HCT116 (cell line): ENCODE measurements around the gene RUFY2. TPM values are rescaled to one million over a fixed set of nuclear protein-coding genes. Genes with fewer than 3 reads are reported as not detected.

ENCODE experiments used
- ATAC-seq: fragments of 200-7000 bp; cut with Tn5 transposase; 2 replicates; pipeline ENCODE4 v1.9.1; 2020; ENCODE audit warnings: mild to moderate bottlenecking, moderate library complexity
- BruUV-seq: library from RNA; stranded (reverse); fragments of 400-500 nt; replicated peaks from 2 replicates; lab custom pipeline; 2021; lab: Mats Ljungman, UMichigan
- CTCF ChIA-PET: fragments of 300-600 bp; sonication (Branson Sonifier 250); formaldehyde crosslinking; loops from one replicate; lab custom pipeline; 2021; ENCODE audit warnings: antibody characterized with exemption; lab: Charles Lee
- POLR2A ChIA-PET: fragments of 300-600, 350-600 bp; sonication (Branson Sonifier 250); formaldehyde crosslinking; loops from one replicate; lab custom pipeline; 2021; ENCODE audit warnings: antibody characterized with exemption; lab: Charles Lee
- RAD21 ChIA-PET, 2 experiments: fragments of 300-600 bp; sonication (Branson Sonifier 250); formaldehyde crosslinking; loops; one replicate each; lab custom pipeline; 2023; ENCODE audit warnings: low total read pairs in 2 of 2; ENCODE audit not compliant: uncharacterized antibody in 2 of 2, unreplicated experiment in 2 of 2, low non-redundant PET in 1 of 2; lab: Charles Lee
- DNase-seq: peaks from one replicate; pipeline ENCODE4 v3.0.0-alpha.2; 2010; ENCODE audit warnings: low read depth, low spot score
- H2AFZ ChIP-seq: fragments of 200-600 bp; shearing (Covaris generic), sonication (generic); 2 replicates; pipeline ENCODE4 v1.6.1; 2017; ENCODE audit warnings: low read depth, mixed run types, mixed read lengths, antibody characterized with exemption, low read length; ENCODE audit not compliant: poor library complexity, severe bottlenecking
- H3K27ac ChIP-seq: 2 replicates; pipeline ENCODE4 v1.5.1; 2012; ENCODE audit warnings: low read depth, low read length
- H3K27me3 ChIP-seq: fragments of 200-600 bp; sonication (generic); 2 replicates; pipeline ENCODE4 v1.6.1; 2016; ENCODE audit warnings: mixed run types, low read length, mixed read lengths; ENCODE audit not compliant: insufficient read depth
- H3K36me3 ChIP-seq, 2 experiments: fragments of 200-500 bp in 1 of 2; fragments of 200-600 bp in 1 of 2; sonication (Bioruptor generic) in 1 of 2; sonication (generic) in 1 of 2; 2 replicates each; pipeline versions ENCODE4 v1.5.1 to v1.6.1; 2014 to 2016; ENCODE audit warnings: low read length in 2 of 2, inconsistent platforms in 1 of 2, mixed read lengths in 1 of 2, mixed run types in 1 of 2; ENCODE audit not compliant: insufficient read depth in 2 of 2, control insufficient read depth in 1 of 2
- H3K4me1 ChIP-seq, 2 experiments: fragments of 200-600 bp in 1 of 2; sonication (generic) in 1 of 2; 2 replicates each; pipeline versions ENCODE4 v1.5.1 to v1.6.1; 2012 to 2017; ENCODE audit warnings: low read length in 2 of 2, inconsistent platforms in 1 of 2, mild to moderate bottlenecking in 1 of 2, mixed read lengths in 1 of 2, mixed run types in 1 of 2, moderate library complexity in 1 of 2; ENCODE audit not compliant: insufficient read depth in 2 of 2, control insufficient read depth in 1 of 2
- H3K4me2 ChIP-seq: fragments of 200-600 bp; sonication (generic); 2 replicates; pipeline ENCODE4 v1.6.1; 2017; ENCODE audit warnings: mixed run types, low read length, mixed read lengths
- H3K4me3 ChIP-seq, 2 experiments: fragments of 200-600 bp in 1 of 2; sonication (generic) in 1 of 2; replicated peaks in 1 of 2; 2 replicates each; pipeline ENCODE4 v1.5.1; 2011 to 2016; ENCODE audit warnings: low read length in 2 of 2, control low read depth in 1 of 2, low read depth in 1 of 2, mild to moderate bottlenecking in 1 of 2, mixed read lengths in 1 of 2, mixed run types in 1 of 2
- H3K79me2 ChIP-seq: fragments of 200-600 bp; sonication (generic); 2 replicates; pipeline ENCODE4 v1.6.1; 2017; ENCODE audit warnings: mild to moderate bottlenecking, mixed run types, low read length, moderate library complexity, mixed read lengths; ENCODE audit not compliant: insufficient read depth
- H3K9ac ChIP-seq: fragments of 200-600 bp; sonication (generic); 2 replicates; pipeline ENCODE4 v1.6.1; 2016; ENCODE audit warnings: low read length, mixed read lengths
- H3K9me2 ChIP-seq: fragments of 200-600 bp; sonication (generic), shearing (Covaris generic); 2 replicates; pipeline ENCODE4 v1.6.1; 2017; ENCODE audit warnings: mixed run types, mild to moderate bottlenecking, moderate library complexity; ENCODE audit not compliant: insufficient read depth
- H3K9me3 ChIP-seq, 2 experiments: fragments of 200-500 bp in 1 of 2; fragments of 200-600 bp in 1 of 2; sonication (Bioruptor generic) in 1 of 2; sonication (generic) in 1 of 2; 2 replicates each; pipeline ENCODE4 v1.6.1; 2014 to 2017; ENCODE audit warnings: low read length in 2 of 2, mixed read lengths in 2 of 2, inconsistent platforms in 1 of 2, low read depth in 1 of 2, mild to moderate bottlenecking in 1 of 2, mixed run types in 1 of 2, moderate library complexity in 1 of 2; ENCODE audit not compliant: control insufficient read depth in 1 of 2, insufficient read depth in 1 of 2
- H4K20me1 ChIP-seq: fragments of 200-600 bp; sonication (generic), shearing (Covaris generic); 2 replicates; pipeline ENCODE4 v1.6.1; 2017; ENCODE audit warnings: mixed run types, mild to moderate bottlenecking, moderate library complexity; ENCODE audit not compliant: insufficient read depth
- CEBPB ChIP-seq: IDR thresholded peaks from 2 replicates; pipeline ENCODE4 v1.6.1; 2012; ENCODE audit warnings: low read depth
- EZH2 ChIP-seq: fragments of 200-600 bp; sonication (generic); IDR thresholded peaks from 2 replicates; pipeline ENCODE4 v1.6.1; 2017; ENCODE audit warnings: antibody characterized with exemption, mixed run types
- EZH2phosphoT487 ChIP-seq: fragments of 200-600 bp; IDR thresholded peaks from 2 replicates; pipeline ENCODE4 v1.6.1; 2018; ENCODE audit warnings: antibody characterized with exemption, borderline replicate concordance
- POLR2AphosphoS5 ChIP-seq: IDR thresholded peaks from 2 replicates; pipeline ENCODE4 v1.6.1; 2011; ENCODE audit warnings: mild to moderate bottlenecking, low read depth, low read length, moderate library complexity
- RAD21 ChIP-seq: IDR thresholded peaks from 2 replicates; pipeline ENCODE4 v1.6.1; 2012; ENCODE audit warnings: low read depth, mild to moderate bottlenecking
- SP1 ChIP-seq: IDR thresholded peaks from 2 replicates; pipeline ENCODE4 v1.6.1; 2012; ENCODE audit warnings: low read depth
- SRF ChIP-seq: IDR thresholded peaks from 2 replicates; pipeline ENCODE4 v1.6.1; 2012; ENCODE audit warnings: low read depth
- YY1 ChIP-seq: IDR thresholded peaks from 2 replicates; pipeline ENCODE4 v1.6.1; 2011; ENCODE audit warnings: low read length, low read depth, moderate library complexity, mild to moderate bottlenecking; ENCODE audit not compliant: insufficient replicate concordance; ENCODE audit errors: extremely low read depth
- ZFX ChIP-seq: fragments of 450-650 bp; IDR thresholded peaks from 2 replicates; pipeline ENCODE4 v1.6.1; 2017
- ZNF274 ChIP-seq: fragments of 200-500 bp; sonication (Bioruptor generic); IDR thresholded peaks from 2 replicates; pipeline ENCODE4 v1.6.1; 2014; ENCODE audit warnings: mild to moderate bottlenecking, low read depth, low read length, inconsistent platforms
- intact Hi-C: fragments of 100-400 bp; cut with micrococcal nuclease; formaldehyde crosslinking; loops from 2 replicates; pipeline ENCODE4 v1.10.0; 2022
- total RNA-seq: library from RNA; stranded (reverse); gene quantifications from one replicate; pipeline ENCODE4 v1.2.1, GENCODE V29; 2021; ENCODE audit not compliant: unreplicated experiment
- TF ChIP-seq, protein P1 (sequence below), 3 experiments: fragments of 200-600 bp in 1 of 3; sonication (generic) in 1 of 3; IDR thresholded peaks in 2 of 3; conservative IDR thresholded peaks in 1 of 3; 2 replicates each; pipeline ENCODE4 v1.5.1; 2012 to 2017; ENCODE audit warnings: low read depth in 2 of 3, low read length in 2 of 3, antibody characterized with exemption in 1 of 3, borderline replicate concordance in 1 of 3, control low read depth in 1 of 3, mild to moderate bottlenecking in 1 of 3, mixed read lengths in 1 of 3, mixed run types in 1 of 3, moderate library complexity in 1 of 3; ENCODE audit not compliant: insufficient read depth in 1 of 3
- TF ChIP-seq, protein P2 (sequence below): IDR thresholded peaks from 2 replicates; pipeline ENCODE4 v1.6.1; 2012
- TF ChIP-seq, protein P3 (sequence below): IDR thresholded peaks from 2 replicates; pipeline ENCODE4 v1.6.1; 2011; ENCODE audit warnings: mild to moderate bottlenecking, low read length, moderate library complexity; ENCODE audit not compliant: insufficient replicate concordance; ENCODE audit errors: extremely low read depth
- TF ChIP-seq, protein P4 (sequence below): IDR thresholded peaks from 2 replicates; pipeline ENCODE4 v1.6.1; 2012; ENCODE audit warnings: low read depth

The RUFY2 gene
- total RNA-seq, 1 experiment from 2014 or later: 13.0 TPM

DNA sequence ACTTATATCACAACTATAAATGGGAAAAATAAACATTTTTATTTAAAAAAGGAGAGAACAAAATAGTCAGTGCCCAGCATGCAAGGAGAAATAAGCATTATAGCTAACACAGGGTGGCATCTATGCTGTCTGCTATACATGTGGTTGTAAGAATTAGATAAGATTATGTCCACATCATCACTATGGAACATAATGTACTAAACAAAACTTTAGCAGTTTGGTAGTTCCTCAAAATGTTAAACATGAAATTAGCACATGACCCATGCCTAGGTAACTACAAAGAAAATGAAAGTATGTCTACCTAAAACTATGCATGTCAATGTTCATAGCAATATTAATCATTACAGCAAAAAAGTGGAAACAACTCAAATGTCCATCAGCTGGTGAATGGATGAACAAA, 28.7 kb upstream of the RUFY2 start:
- ATAC-seq (no peak), DNase-seq (no peak)
- no peak overlapping the region for H3K9ac ChIP-seq
- H3K4me1 ChIP-seq: no peaks in the 10 kb centered on the region
- ChIA-PET CTCF (no interaction called here), POLR2A (no interaction called here), RAD21 (no interaction called here)
- no peak overlapping the region for H3K4me2 ChIP-seq
- no peaks in the 10 kb centered on the region for H3K9me2 ChIP-seq
- peaks cover 8 to 27% of the 10 kb centered on the region in 2 experiments; a peak in 3 of 4 replicates for H3K36me3 ChIP-seq
- H2AFZ ChIP-seq: no peak overlapping the region
- H3K4me3 ChIP-seq: no peak overlapping the region
- no peaks in the 10 kb centered on the region for H4K20me1 ChIP-seq
- H3K27ac ChIP-seq: no peak overlapping the region
- TF ChIP-seq, protein P1, sequence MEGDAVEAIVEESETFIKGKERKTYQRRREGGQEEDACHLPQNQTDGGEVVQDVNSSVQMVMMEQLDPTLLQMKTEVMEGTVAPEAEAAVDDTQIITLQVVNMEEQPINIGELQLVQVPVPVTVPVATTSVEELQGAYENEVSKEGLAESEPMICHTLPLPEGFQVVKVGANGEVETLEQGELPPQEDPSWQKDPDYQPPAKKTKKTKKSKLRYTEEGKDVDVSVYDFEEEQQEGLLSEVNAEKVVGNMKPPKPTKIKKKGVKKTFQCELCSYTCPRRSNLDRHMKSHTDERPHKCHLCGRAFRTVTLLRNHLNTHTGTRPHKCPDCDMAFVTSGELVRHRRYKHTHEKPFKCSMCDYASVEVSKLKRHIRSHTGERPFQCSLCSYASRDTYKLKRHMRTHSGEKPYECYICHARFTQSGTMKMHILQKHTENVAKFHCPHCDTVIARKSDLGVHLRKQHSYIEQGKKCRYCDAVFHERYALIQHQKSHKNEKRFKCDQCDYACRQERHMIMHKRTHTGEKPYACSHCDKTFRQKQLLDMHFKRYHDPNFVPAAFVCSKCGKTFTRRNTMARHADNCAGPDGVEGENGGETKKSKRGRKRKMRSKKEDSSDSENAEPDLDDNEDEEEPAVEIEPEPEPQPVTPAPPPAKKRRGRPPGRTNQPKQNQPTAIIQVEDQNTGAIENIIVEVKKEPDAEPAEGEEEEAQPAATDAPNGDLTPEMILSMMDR (IDR thresholded peaks at IDR 0.05 in 2 of 3, conservative IDR thresholded peaks at IDR 0.05 in 1 of 3; ENCODE audit: borderline replicate concordance in 1 of 3, insufficient read depth in 1 of 3, low read depth in 2 of 3, low read length in 2 of 3): no peak
- TF ChIP-seq, protein P2, sequence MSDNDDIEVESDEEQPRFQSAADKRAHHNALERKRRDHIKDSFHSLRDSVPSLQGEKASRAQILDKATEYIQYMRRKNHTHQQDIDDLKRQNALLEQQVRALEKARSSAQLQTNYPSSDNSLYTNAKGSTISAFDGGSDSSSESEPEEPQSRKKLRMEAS: no peak
- no peak for TF ChIP-seq EZH2
- TF ChIP-seq CEBPB: no peak
- TF ChIP-seq EZH2phosphoT487: no peak
- TF ChIP-seq, protein P3, sequence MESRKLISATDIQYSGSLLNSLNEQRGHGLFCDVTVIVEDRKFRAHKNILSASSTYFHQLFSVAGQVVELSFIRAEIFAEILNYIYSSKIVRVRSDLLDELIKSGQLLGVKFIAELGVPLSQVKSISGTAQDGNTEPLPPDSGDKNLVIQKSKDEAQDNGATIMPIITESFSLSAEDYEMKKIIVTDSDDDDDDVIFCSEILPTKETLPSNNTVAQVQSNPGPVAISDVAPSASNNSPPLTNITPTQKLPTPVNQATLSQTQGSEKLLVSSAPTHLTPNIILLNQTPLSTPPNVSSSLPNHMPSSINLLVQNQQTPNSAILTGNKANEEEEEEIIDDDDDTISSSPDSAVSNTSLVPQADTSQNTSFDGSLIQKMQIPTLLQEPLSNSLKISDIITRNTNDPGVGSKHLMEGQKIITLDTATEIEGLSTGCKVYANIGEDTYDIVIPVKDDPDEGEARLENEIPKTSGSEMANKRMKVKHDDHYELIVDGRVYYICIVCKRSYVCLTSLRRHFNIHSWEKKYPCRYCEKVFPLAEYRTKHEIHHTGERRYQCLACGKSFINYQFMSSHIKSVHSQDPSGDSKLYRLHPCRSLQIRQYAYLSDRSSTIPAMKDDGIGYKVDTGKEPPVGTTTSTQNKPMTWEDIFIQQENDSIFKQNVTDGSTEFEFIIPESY: no peak
- TF ChIP-seq YY1: no peak
- TF ChIP-seq SP1: no peak
- TF ChIP-seq SRF: no peak
- TF ChIP-seq POLR2AphosphoS5: no peak
- no peak for TF ChIP-seq ZFX
- no peak for TF ChIP-seq ZNF274
- TF ChIP-seq, protein P4, sequence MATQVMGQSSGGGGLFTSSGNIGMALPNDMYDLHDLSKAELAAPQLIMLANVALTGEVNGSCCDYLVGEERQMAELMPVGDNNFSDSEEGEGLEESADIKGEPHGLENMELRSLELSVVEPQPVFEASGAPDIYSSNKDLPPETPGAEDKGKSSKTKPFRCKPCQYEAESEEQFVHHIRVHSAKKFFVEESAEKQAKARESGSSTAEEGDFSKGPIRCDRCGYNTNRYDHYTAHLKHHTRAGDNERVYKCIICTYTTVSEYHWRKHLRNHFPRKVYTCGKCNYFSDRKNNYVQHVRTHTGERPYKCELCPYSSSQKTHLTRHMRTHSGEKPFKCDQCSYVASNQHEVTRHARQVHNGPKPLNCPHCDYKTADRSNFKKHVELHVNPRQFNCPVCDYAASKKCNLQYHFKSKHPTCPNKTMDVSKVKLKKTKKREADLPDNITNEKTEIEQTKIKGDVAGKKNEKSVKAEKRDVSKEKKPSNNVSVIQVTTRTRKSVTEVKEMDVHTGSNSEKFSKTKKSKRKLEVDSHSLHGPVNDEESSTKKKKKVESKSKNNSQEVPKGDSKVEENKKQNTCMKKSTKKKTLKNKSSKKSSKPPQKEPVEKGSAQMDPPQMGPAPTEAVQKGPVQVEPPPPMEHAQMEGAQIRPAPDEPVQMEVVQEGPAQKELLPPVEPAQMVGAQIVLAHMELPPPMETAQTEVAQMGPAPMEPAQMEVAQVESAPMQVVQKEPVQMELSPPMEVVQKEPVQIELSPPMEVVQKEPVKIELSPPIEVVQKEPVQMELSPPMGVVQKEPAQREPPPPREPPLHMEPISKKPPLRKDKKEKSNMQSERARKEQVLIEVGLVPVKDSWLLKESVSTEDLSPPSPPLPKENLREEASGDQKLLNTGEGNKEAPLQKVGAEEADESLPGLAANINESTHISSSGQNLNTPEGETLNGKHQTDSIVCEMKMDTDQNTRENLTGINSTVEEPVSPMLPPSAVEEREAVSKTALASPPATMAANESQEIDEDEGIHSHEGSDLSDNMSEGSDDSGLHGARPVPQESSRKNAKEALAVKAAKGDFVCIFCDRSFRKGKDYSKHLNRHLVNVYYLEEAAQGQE: no peak
- TF ChIP-seq RAD21: no peak
- BruUV-seq: no TSS peak
- H3K27me3 ChIP-seq: no peaks in the 10 kb centered on the region
- H3K79me2 ChIP-seq: no peaks in the 10 kb centered on the region
- intact Hi-C loops: no loop called here
- no peaks in the 10 kb centered on the region for H3K9me3 ChIP-seq
